ENCODE measurements around the gene FBN2. TPM values are rescaled to one million over a fixed set of nuclear protein-coding genes. Genes with fewer than 3 reads are reported as not detected.

FBN2 gene
- total RNA-seq, 2 experiments from 2014 or later = not detected

- CTCF ChIA-PET = no interaction called here
- H3K27me3 Mint-ChIP-seq (ENCODE audit: low read depth) = no peaks in the 10 kb centered on the region
- no peak for ATAC-seq
- no peak overlapping the region for H3K27ac Mint-ChIP-seq
- no peak for DNase-seq
- no peaks in the 10 kb centered on the region for H3K9me3 Mint-ChIP-seq (ENCODE audit: insufficient read depth)
- no peaks in the 10 kb centered on the region for H3K4me1 Mint-ChIP-seq (ENCODE audit: low read depth)
- H3K36me3 Mint-ChIP-seq (ENCODE audit: low read depth) = no peaks in the 10 kb centered on the region
- POLR2A ChIA-PET = no interaction called here
- no peak overlapping the region for H3K4me3 Mint-ChIP-seq
Measured at GRCh38 chr5:128305341-128305740, 232.7 kb downstream of the FBN2 start.

- ChIA-PET POLR2A (no interaction called here), CTCF (no interaction called here)
- no peaks in the 10 kb centered on the region for H3K4me1 Mint-ChIP-seq (ENCODE audit: low read depth)
- no peak overlapping the region for H3K4me3 Mint-ChIP-seq
- no peaks in the 10 kb centered on the region for H3K36me3 Mint-ChIP-seq (ENCODE audit: low read depth)
- no peaks in the 10 kb centered on the region for H3K27me3 Mint-ChIP-seq (ENCODE audit: low read depth)
- ATAC-seq (no peak), DNase-seq (no peak)
- no peak overlapping the region for H3K27ac Mint-ChIP-seq
- no peaks in the 10 kb centered on the region for H3K9me3 Mint-ChIP-seq (ENCODE audit: insufficient read depth)
Measured at GRCh38 chr5:128304791-128305190, 233.3 kb downstream of the FBN2 start.

GRCh38 chr5:128304088-128304487 lies 234.0 kb downstream of the FBN2 start:
- CTCF ChIA-PET = no interaction called here
- no peak overlapping the region for H3K4me3 Mint-ChIP-seq
- H3K27ac Mint-ChIP-seq = no peak overlapping the region
- DNase-seq = no peak
- H3K9me3 Mint-ChIP-seq (ENCODE audit: insufficient read depth) = no peaks in the 10 kb centered on the region
- H3K36me3 Mint-ChIP-seq (ENCODE audit: low read depth) = no peaks in the 10 kb centered on the region
- no peak for ATAC-seq
- H3K27me3 Mint-ChIP-seq (ENCODE audit: low read depth) = no peaks in the 10 kb centered on the region
- H3K4me1 Mint-ChIP-seq (ENCODE audit: low read depth) = no peaks in the 10 kb centered on the region
- POLR2A ChIA-PET = no interaction called here

GRCh38 chr5:128303593-128303992 lies 234.5 kb downstream of the FBN2 start:
- Mint-ChIP-seq H3K36me3 (ENCODE audit: low read depth) (no peaks in the 10 kb centered on the region), H3K27me3 (ENCODE audit: low read depth) (no peaks in the 10 kb centered on the region), H3K4me3 (no peak overlapping the region), H3K4me1 (ENCODE audit: low read depth) (no peaks in the 10 kb centered on the region), H3K9me3 (ENCODE audit: insufficient read depth) (no peaks in the 10 kb centered on the region), H3K27ac (no peak overlapping the region)
- ChIA-PET CTCF (no interaction called here), POLR2A (no interaction called here)
- ATAC-seq (no peak), DNase-seq (no peak)

DNA sequence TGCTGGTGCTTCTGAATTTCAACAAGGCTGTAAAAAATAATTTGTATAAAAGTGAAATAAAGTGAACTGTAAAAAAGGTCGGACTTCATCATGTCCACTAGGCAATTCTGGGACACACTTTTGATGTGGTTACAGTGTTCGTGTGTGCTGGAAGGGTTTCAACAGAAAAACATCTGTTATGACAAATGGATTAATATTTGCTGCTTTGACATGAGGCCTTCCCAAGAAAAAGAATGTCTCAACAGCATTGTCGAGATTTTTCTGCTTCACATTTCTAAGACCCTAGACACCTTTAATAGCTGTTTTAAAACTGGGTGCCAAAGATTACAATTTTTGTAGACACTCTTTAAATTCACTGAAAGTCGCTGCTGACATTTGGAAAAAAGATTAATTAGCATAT lies 237.9 kb downstream of the FBN2 start:
- DNase-seq = no peak
- no peaks in the 10 kb centered on the region for H3K27me3 Mint-ChIP-seq (ENCODE audit: low read depth)
- no peaks in the 10 kb centered on the region for H3K4me1 Mint-ChIP-seq (ENCODE audit: low read depth)
- H3K27ac Mint-ChIP-seq = no peak overlapping the region
- no peak for ATAC-seq
- no peak overlapping the region for H3K4me3 Mint-ChIP-seq
- no peaks in the 10 kb centered on the region for H3K9me3 Mint-ChIP-seq (ENCODE audit: insufficient read depth)
- ChIA-PET CTCF (no interaction called here), POLR2A (no interaction called here)
- no peaks in the 10 kb centered on the region for H3K36me3 Mint-ChIP-seq (ENCODE audit: low read depth)

GRCh38 chr5:128290152-128290858 lies 247.7 kb downstream of the FBN2 start:
- no peak for ATAC-seq
- Mint-ChIP-seq H3K27me3 (ENCODE audit: low read depth) (no peaks in the 10 kb centered on the region), H3K4me1 (ENCODE audit: low read depth) (no peaks in the 10 kb centered on the region), H3K27ac (no peak overlapping the region), H3K4me3 (no peak overlapping the region), H3K36me3 (ENCODE audit: low read depth) (no peaks in the 10 kb centered on the region), H3K9me3 (ENCODE audit: insufficient read depth) (no peaks in the 10 kb centered on the region)
- ChIA-PET POLR2A (no interaction called here), CTCF (no interaction called here)
- DNase-seq = no peak

- Mint-ChIP-seq H3K4me3 (no peak overlapping the region), H3K27me3 (ENCODE audit: low read depth) (no peaks in the 10 kb centered on the region), H3K36me3 (ENCODE audit: low read depth) (no peaks in the 10 kb centered on the region), H3K9me3 (ENCODE audit: insufficient read depth) (no peaks in the 10 kb centered on the region), H3K27ac (no peak overlapping the region), H3K4me1 (ENCODE audit: low read depth) (no peaks in the 10 kb centered on the region)
- CTCF ChIA-PET = no interaction called here
- ATAC-seq (no peak), DNase-seq (no peak)
- POLR2A ChIA-PET = no interaction called here
Measured at GRCh38 chr5:128287740-128288139, 250.3 kb downstream of the FBN2 start.

DNA sequence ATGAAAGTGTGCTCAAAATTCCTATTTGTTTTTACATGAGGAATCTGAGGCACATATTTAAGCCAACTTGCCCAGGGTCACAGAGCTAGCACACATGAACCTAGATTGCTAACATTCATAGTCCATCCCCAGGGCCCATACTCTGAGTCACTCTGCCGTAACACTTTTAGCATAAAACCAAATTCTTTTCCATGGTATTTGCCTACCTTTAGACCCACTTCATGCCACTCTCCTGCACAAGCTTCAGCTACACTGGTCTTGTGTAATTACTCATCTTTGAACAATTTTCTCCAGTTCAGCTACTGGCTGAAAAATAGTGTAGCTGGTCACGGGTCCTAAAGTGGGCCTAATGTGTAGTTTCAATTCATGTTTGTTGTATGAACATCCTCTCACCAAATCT lies 253.8 kb downstream of the FBN2 start:
- POLR2A ChIA-PET = no interaction called here
- no peaks in the 10 kb centered on the region for H3K9me3 Mint-ChIP-seq (ENCODE audit: insufficient read depth)
- no peaks in the 10 kb centered on the region for H3K27me3 Mint-ChIP-seq (ENCODE audit: low read depth)
- DNase-seq (no peak), ATAC-seq (no peak)
- H3K4me3 Mint-ChIP-seq = no peak overlapping the region
- no peaks in the 10 kb centered on the region for H3K36me3 Mint-ChIP-seq (ENCODE audit: low read depth)
- no peak overlapping the region for H3K27ac Mint-ChIP-seq
- CTCF ChIA-PET = no interaction called here
- H3K4me1 Mint-ChIP-seq (ENCODE audit: low read depth) = no peaks in the 10 kb centered on the region

- ChIA-PET CTCF (no interaction called here), POLR2A (no interaction called here)
- no peaks in the 10 kb centered on the region for H3K36me3 Mint-ChIP-seq (ENCODE audit: low read depth)
- H3K27me3 Mint-ChIP-seq (ENCODE audit: low read depth) = no peaks in the 10 kb centered on the region
- no peak for ATAC-seq
- H3K4me1 Mint-ChIP-seq (ENCODE audit: low read depth) = no peaks in the 10 kb centered on the region
- no peak for DNase-seq
- no peak overlapping the region for H3K4me3 Mint-ChIP-seq
- no peak overlapping the region for H3K27ac Mint-ChIP-seq
- H3K9me3 Mint-ChIP-seq (ENCODE audit: insufficient read depth) = no peaks in the 10 kb centered on the region
Measured at GRCh38 chr5:128279345-128279744, 258.7 kb downstream of the FBN2 start.

- Mint-ChIP-seq H3K4me1 (ENCODE audit: low read depth) (no peaks in the 10 kb centered on the region), H3K9me3 (ENCODE audit: insufficient read depth) (no peaks in the 10 kb centered on the region), H3K4me3 (no peak overlapping the region), H3K27me3 (ENCODE audit: low read depth) (no peaks in the 10 kb centered on the region), H3K36me3 (ENCODE audit: low read depth) (no peaks in the 10 kb centered on the region), H3K27ac (no peak overlapping the region)
- DNase-seq (no peak), ATAC-seq (no peak)
- ChIA-PET CTCF (no interaction called here), POLR2A (no interaction called here)
Measured at GRCh38 chr5:128276537-128277216, 261.4 kb downstream of the FBN2 start.

GRCh38 chr5:128274441-128274840 lies 263.6 kb downstream of the FBN2 start:
- Mint-ChIP-seq H3K27ac (no peak overlapping the region), H3K27me3 (ENCODE audit: low read depth) (no peaks in the 10 kb centered on the region), H3K36me3 (ENCODE audit: low read depth) (no peaks in the 10 kb centered on the region), H3K4me3 (no peak overlapping the region), H3K4me1 (ENCODE audit: low read depth) (no peaks in the 10 kb centered on the region), H3K9me3 (ENCODE audit: insufficient read depth) (no peaks in the 10 kb centered on the region)
- ChIA-PET POLR2A (no interaction called here), CTCF (no interaction called here)
- no peak for ATAC-seq
- no peak for DNase-seq

GRCh38 chr5:128273736-128274135 lies 264.3 kb downstream of the FBN2 start:
- ChIA-PET POLR2A (no interaction called here), CTCF (no interaction called here)
- ATAC-seq (no peak), DNase-seq (no peak)
- no peaks in the 10 kb centered on the region for H3K27me3 Mint-ChIP-seq (ENCODE audit: low read depth)
- H3K9me3 Mint-ChIP-seq (ENCODE audit: insufficient read depth) = no peaks in the 10 kb centered on the region
- H3K4me3 Mint-ChIP-seq = no peak overlapping the region
- no peaks in the 10 kb centered on the region for H3K36me3 Mint-ChIP-seq (ENCODE audit: low read depth)
- H3K27ac Mint-ChIP-seq = no peak overlapping the region
- no peaks in the 10 kb centered on the region for H3K4me1 Mint-ChIP-seq (ENCODE audit: low read depth)

DNA sequence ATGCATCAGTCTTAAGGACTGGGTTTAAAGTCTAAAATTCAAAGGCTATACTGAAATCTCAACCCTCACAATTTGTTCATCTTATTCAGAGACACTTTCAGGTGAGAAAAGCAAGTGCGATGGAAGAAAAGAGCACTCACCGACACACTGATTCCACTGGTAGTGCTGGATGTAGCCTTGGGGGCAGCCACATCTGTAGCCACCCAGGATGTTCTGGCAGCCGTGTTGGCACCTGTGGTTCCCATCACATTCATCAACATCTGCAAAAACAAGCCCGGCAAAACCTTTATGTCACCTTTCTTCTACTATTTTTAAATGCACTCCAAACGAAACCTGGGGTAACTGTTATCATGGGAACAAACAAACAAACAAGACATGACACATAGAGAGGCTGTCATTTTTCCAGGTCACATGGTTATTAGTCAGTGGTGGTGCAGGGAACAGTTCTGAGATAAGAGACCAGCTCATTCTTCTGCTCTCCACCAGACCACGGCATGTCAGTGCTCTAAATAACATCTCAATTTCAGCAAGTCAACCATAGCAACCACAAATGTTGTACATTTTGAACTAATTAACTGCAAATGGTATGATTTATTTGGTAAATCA lies 266.1 kb downstream of the FBN2 start:
- ATAC-seq = no peak
- Mint-ChIP-seq H3K4me1 (ENCODE audit: low read depth) (no peaks in the 10 kb centered on the region), H3K36me3 (ENCODE audit: low read depth) (no peaks in the 10 kb centered on the region), H3K4me3 (no peak overlapping the region), H3K27ac (no peak overlapping the region), H3K27me3 (ENCODE audit: low read depth) (no peaks in the 10 kb centered on the region), H3K9me3 (ENCODE audit: insufficient read depth) (no peaks in the 10 kb centered on the region)
- POLR2A ChIA-PET = no interaction called here
- no peak for DNase-seq
- CTCF ChIA-PET = no interaction called here
